HG02610 (cell line): ENCODE results near the gene HS3ST2.
"Not testable (repeated sequence)": the region's sequence is repeated elsewhere in the genome, so short reads cannot be mapped to it uniquely, and the experiment has no call there.

Experiments
- ATAC-seq: cut with Tn5 transposase; IDR thresholded peaks from one replicate; pipeline ENCODE4 v1.9.1; 2021; ENCODE audit warnings: mild to moderate bottlenecking, moderate library complexity; ENCODE audit not compliant: unreplicated experiment

Gene HS3ST2

GRCh38 chr16:22874394-22874793 is 60.4 kb downstream of the HS3ST2 start:
- ATAC-seq: no peak

GRCh38 chr16:22878955-22879354 is 65.0 kb downstream of the HS3ST2 start:
- no peak for ATAC-seq

- no peak for ATAC-seq
Measured at GRCh38 chr16:22879466-22879865, 65.5 kb downstream of the HS3ST2 start.

DNA sequence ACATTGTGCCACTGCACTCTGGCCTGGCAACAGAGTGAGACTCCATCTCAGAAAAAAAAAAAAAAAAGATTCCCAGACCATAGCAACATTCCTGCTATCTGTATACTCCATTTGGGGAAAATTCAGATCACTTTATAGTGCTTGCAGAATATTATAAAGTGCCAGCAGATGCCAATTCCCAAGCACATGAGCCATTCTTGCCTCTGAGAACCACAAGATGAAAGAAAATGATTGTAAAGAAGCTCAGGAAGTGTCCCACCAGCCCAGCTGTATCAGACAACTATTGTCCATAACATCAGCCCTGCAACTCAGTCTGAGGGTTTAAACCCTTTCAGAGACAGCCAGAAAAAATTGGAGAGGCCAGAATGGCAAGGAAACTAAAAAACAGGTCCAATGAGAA is 69.0 kb downstream of the HS3ST2 start:
- no peak for ATAC-seq

DNA sequence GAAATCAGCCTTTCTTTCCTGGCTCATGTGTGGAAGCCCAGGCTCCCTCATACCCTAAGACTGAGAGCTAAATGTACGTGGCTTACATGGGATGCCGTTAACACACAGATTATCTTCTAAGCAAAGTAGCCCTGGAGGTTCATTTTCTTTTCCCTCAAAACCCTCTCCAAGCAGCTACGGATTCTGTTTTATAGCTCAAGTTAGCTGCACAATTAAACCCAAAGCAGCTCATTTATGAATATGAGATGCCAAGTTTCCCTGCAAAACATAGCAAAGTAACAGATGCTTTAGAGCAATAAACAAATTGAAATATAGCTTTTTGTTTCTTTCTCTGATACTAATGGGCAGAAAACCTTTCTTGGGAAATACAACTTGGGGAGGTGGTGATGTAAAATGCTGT is 72.0 kb downstream of the HS3ST2 start:
- no peak for ATAC-seq

DNA sequence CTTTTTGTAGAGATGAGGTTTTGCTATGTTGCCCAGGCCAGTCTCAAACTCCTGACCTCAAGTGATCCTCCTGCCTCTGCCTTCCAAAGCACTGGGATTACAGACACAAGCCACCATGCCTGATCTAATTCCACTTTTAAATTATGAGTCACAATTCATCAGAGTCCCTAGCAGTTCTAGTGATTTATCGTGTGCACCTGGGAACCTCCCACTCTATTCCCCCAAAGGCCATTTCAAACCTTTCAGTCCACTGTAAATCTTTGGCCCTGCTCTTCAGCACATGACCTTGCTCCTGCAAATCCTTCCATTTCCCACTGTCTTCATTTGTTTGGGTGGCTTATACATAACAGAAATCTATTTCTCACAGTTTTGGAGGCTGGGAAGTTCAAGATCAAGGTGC is 73.0 kb downstream of the HS3ST2 start:
- ATAC-seq: no peak

DNA sequence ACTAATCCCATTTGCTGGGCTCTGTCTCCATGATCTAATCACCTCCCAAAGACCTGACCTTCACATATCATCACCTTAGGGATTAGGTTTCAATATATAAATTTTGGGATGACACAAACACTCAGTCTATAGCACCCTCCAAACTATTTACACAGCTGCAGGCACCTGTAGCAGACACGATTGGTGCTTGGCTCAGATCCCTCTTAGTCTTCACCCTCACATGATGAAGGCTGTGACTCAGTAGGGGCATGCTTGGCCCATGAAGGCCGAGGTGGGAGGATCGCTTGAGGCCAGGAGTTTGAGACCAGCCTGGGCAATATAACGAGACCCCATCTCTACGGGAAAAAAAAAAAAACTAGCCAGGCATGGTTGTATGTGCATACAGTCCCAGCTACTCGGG is 73.5 kb downstream of the HS3ST2 start:
- ATAC-seq: no peak

DNA sequence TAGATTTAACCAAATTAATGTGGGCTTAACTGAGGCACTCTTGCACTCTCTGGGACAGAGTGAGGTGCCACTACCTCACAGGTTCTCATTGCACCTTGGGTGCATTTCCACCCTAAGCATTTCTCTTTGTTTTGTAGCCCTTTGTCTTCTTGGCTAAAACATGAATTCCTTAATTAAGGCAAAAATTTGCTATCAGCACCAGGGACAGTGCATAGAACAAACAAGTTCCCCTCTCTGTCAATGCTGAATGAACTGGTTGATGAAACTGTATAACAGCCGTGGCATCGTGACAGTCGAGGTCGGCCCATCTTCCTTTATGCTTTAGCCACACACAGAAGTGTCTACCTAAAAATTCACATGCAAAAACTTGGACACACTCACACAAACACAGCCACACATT is 74.8 kb downstream of the HS3ST2 start:
- no peak for ATAC-seq

DNA sequence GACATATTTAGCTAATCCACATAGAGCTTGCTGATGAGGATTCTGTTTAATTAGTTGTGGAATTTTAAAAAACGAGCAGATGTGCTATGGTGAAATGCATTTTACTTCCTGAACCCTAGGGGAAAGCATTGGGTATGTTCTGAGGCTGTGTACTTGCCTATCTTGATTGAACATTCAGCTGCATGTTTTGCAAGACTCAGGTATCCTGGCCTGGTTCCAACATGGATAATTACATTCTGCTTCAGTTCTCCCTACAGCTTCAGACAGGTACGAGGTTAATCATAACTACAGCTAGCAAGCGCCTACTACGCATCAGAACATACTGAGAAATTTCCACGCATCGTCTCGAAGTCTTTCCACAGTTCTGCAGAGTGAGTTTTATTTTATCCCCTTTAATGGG is 77.0 kb downstream of the HS3ST2 start:
- ATAC-seq: no peak

- no peak for ATAC-seq
Measured at GRCh38 chr16:22897184-22897583, 83.2 kb downstream of the HS3ST2 start.

DNA sequence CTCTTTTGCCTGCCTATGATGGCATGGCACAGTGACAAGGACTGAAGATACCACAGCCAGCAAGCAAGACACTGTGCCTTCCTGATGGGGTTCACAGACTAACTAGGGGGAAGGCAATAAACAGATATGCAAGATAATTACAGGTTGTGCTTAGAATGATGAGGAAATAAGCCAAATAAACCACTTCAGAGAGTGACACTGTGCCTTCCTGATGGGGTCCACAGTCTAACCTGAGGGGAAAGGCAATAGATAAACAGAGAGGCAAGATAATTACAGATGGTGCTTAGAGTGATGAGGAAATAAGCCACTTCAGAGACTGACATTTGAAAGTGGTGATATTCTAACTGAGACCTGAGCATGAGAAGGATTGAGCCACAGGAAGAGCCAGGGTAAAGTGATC is 84.2 kb downstream of the HS3ST2 start:
- no peak for ATAC-seq

DNA sequence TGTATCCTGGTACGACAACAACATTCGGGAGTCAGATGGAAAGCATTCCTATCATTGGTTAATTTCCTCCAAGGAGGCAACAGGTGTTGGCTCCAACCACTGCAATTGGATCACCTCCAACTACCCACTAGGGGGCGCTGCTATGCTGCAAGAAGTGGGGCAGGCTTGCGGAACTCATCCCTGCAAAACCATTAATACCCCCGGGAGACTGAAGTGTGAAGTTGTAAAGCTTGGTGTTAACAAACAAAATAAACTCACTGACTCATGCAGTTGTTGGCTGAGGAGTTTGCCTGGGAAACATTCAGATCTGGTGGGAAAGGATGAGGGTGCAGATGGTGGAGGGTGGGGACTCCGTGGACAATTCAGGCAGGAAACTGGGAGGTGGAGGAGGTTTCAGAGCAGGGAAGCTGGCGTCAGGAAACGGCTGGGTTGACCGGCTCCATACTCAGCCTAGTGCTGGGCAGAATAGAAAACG is 84.9 kb downstream of the HS3ST2 start:
- no peak for ATAC-seq

DNA sequence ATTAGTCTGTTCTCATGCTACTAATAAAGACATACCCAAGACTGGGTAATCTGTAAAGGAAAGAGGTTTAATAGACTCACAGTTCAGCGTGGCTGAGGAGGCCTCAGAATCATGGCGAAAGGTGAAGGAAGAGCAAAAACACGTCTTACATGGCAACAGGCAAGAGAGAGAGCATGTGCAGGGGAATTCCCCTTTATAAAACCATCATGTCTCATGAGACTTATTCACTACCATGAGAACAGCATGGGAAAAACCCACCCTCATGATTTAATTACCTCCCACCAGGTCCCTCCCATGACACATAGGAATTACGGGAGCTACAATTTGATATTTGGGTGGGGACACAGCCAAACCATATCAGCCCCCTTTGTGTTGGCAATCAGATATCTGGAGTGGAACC is 85.6 kb downstream of the HS3ST2 start:
- ATAC-seq: not testable (repeated sequence)

GRCh38 chr16:22900863-22901262 is 86.9 kb downstream of the HS3ST2 start:
- ATAC-seq: no peak

- no peak for ATAC-seq
Measured at GRCh38 chr16:22901563-22901962, 87.6 kb downstream of the HS3ST2 start.

- no peak for ATAC-seq
Measured at GRCh38 chr16:22903716-22904115, 89.8 kb downstream of the HS3ST2 start.

DNA sequence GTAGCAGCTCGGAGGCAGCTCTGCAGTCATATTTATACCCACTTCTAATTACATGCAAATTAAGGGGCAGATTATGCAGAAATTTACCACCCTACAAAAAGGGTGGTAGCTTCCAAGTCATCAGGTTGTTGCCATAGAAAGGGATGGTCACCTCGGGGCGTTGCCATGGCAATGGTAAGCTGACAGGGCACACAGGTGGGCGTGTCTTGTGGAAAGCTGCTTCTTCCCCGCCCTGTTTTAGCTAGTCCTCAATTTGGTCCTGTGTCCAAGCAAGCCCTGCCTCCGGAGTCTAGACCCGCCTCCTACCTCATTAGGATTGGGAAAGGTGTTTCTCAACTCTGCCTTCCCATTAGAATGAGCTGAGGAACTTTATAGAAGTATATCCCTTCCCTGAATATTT is 98.7 kb downstream of the HS3ST2 start:
- no peak for ATAC-seq

GRCh38 chr16:22915003-22915402 is 101.0 kb downstream of the HS3ST2 start:
- no peak for ATAC-seq

GRCh38 chr16:22923491-22923890 is 109.5 kb downstream of the HS3ST2 start:
- ATAC-seq: no peak

GRCh38 chr16:22924492-22924891 is 110.5 kb downstream of the HS3ST2 start:
- no peak for ATAC-seq

GRCh38 chr16:22926105-22926751 is 112.3 kb downstream of the HS3ST2 start:
- ATAC-seq: no peak

DNA sequence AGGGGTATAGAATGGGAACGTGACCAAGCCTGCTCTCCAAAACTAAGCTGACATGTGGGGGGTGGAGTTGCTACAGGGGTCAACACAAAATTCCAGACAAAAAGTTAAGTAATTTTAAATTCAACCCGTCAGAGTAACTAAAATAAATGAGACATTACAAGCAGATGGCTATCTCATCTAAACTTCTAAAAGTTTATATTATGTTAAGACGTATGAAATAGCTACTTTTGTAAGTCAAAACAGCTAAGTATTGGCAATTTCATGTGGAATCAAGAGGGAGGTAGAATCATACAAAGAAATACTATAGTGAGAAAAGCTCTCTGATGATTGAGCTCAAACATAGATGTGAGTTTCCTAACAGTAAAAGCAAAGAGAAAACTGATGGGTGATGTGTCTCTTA is 113.3 kb downstream of the HS3ST2 start:
- no peak for ATAC-seq

DNA sequence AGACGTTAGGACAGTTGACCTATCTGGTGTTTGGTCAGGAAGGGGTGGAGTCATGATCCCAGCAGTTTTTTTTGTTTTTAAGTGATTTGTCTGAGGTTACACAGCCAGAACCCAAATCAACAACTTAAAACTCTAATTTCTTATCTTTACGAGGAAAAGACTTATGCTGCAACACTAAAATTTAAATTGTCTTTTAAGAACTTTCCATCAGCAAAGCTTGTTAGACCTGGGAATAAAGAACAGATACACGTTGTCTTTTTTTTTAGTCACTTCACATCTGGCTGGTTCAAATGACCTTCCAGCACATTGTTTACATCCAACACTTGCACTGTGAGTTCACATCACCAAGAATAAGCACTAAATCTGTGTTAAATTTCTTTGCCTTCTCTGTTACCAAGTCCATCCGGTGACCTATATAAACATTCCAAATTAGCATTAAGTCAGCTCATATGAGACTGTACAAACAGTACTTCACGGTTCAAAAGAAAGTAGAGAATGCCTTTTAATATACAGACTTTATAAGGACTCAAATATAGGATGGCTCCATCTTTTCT is 115.0 kb downstream of the HS3ST2 start:
- no peak for ATAC-seq
